GM04504 (cell line): ENCODE data around the gene PCSK6.
A peak's percentile ranks its signal among the peaks of the same experiment; 100 is the strongest.
"Not testable (repeated sequence)": the region's sequence is repeated elsewhere in the genome, so short reads cannot be mapped to it uniquely, and the experiment has no call there.

Experiments used
- DNase-seq: peaks from one replicate; pipeline ENCODE4 v3.0.0-alpha.2; 2012; ENCODE audit warnings: low read depth

The PCSK6 gene

GRCh38 chr15:101308604-101309435, 180.7 kb downstream of the PCSK6 start:
- DNase-seq = no peak

- no peak for DNase-seq
Measured at GRCh38 chr15:101307897-101308603, 181.5 kb downstream of the PCSK6 start.

GRCh38 chr15:101307048-101307896, 182.2 kb downstream of the PCSK6 start:
- no peak for DNase-seq

GRCh38 chr15:101306341-101307047, 183.0 kb downstream of the PCSK6 start:
- DNase-seq = no peak

- DNase-seq = no peak
Measured at GRCh38 chr15:101305820-101306255, 183.7 kb downstream of the PCSK6 start.

GRCh38 chr15:101303408-101303807, 186.1 kb downstream of the PCSK6 start:
- no peak for DNase-seq

- no peak for DNase-seq
Measured at GRCh38 chr15:101296418-101297405, 192.8 kb downstream of the PCSK6 start.

GRCh38 chr15:101295607-101296161, 193.8 kb downstream of the PCSK6 start:
- DNase-seq = no peak

- DNase-seq = peak; percentile 88
Measured at GRCh38 chr15:101294731-101295606, 194.5 kb downstream of the PCSK6 start, which contains the start of gene SNRPA1. TSS of gene SNRPA1 (minus strand) at chr15:101295248. CDS start at chr15:101295178, 70 bp downstream.

GRCh38 chr15:101293122-101293521, 196.4 kb downstream of the PCSK6 start:
- DNase-seq = no peak

- no peak for DNase-seq
Measured at GRCh38 chr15:101288905-101289513, 200.5 kb downstream of the PCSK6 start.

GRCh38 chr15:101287342-101287741, 202.2 kb downstream of the PCSK6 start:
- DNase-seq = not testable (repeated sequence)

GRCh38 chr15:101286471-101287114, 202.9 kb downstream of the PCSK6 start:
- no peak for DNase-seq

GRCh38 chr15:101283931-101284330, 205.6 kb downstream of the PCSK6 start:
- DNase-seq = no peak

- no peak for DNase-seq
Measured at GRCh38 chr15:101280007-101280406, 209.5 kb downstream of the PCSK6 start.

- DNase-seq = no peak
Measured at GRCh38 chr15:101277943-101278564, 211.5 kb downstream of the PCSK6 start.

- DNase-seq = peak; percentile 79
Measured at GRCh38 chr15:101277038-101277822, 212.3 kb downstream of the PCSK6 start, which contains the start of gene SELENOS. TSS of gene SELENOS (minus strand) at chr15:101277485. CDS start at chr15:101277417, 68 bp downstream.
